Pancreas (tissue), 10 donors: ENCODE data around the gene SLC5A11. TPM values are rescaled to one million over a fixed set of nuclear protein-coding genes. Genes with fewer than 3 reads are reported as not detected.

ENCODE experiments used
- ATAC-seq, 4 donors: fragments of 200-7000 bp; cut with Tn5 transposase; one replicate each; pipeline versions ENCODE4 v1.8.0 to v1.9.1; 2020; ENCODE audit warnings: mild to moderate bottlenecking in 4 of 4, moderate library complexity in 4 of 4
- DNase-seq, 6 donors: peaks; one replicate each; pipeline ENCODE4 v3.0.0-alpha.2; 2020
- FAIRE-seq: peaks from 2 replicates; lab custom pipeline; 2012; peaks lifted over from hg19 to GRCh38; lab: Jason Lieb, UNC
- H3K27ac ChIP-seq, 4 donors: fragments of 200-600 bp; sonication (generic); 1 replicate in 3 of 4; 2 replicates in 1 of 4; pipeline versions ENCODE4 v1.5.0 to v1.8.0; 2020
- H3K27me3 ChIP-seq, 4 donors: fragments of 200-600 bp; one replicate each; pipeline ENCODE4 v1.8.0; 2021
- H3K36me3 ChIP-seq, 3 donors: fragments of 200-600 bp; sonication (generic) in 1 of 3; one replicate each; pipeline versions ENCODE4 v1.5.0 to v1.8.0; 2020 to 2021
- H3K4me1 ChIP-seq, 3 donors: fragments of 200-600 bp; one replicate each; pipeline ENCODE4 v1.8.0; 2021
- H3K4me3 ChIP-seq, 4 donors: fragments of 200-600 bp; sonication (generic) in 2 of 4; one replicate each; pipeline versions ENCODE4 v1.5.0 to v1.8.0; 2020 to 2021
- H3K9me3 ChIP-seq, 4 donors: fragments of 200-600 bp; one replicate each; pipeline ENCODE4 v1.8.0; 2021
- WGBS, 2 donors: extraction: QIAGEN DNeasy Blood & Tissue Kit; methylation state at CpG; one replicate each; pipeline ENCODE4 v1.1.7; 2013; 5-methylcytosine and 5-hydroxymethylcytosine counted together
- intact Hi-C, 3 donors: fragments of 100-400 bp; cut with DNase I; formaldehyde crosslinking; loops; one replicate each; pipeline versions ENCODE4 v1.11.1 to v1.14.2; 2022
- polyA plus RNA-seq, 2 donors: library from polyadenylated mRNA; stranded (reverse); fragments of 200-250 nt; gene quantifications; one replicate each; pipeline ENCODE4 v1.2.3, GENCODE V29; 2013
- total RNA-seq, 6 donors: library from RNA; stranded (reverse); fragmentation: NEBNext Ultra II Directional in 4 of 6; extraction: Animal tissue kit (Norgen Biotek cat#: 25700) in 4 of 6; gene quantifications; one replicate each; pipeline versions ENCODE4 v1.2.1 to v1.2.4, GENCODE V29; 2021 to 2023
- TF ChIP-seq, protein P1 (sequence below), 4 donors: fragments of 200-600 bp; sonication (generic) in 3 of 4; IDR thresholded peaks; one replicate each; pipeline versions ENCODE4 v1.5.0 to v1.8.0; 2021; ENCODE audit warnings: antibody characterized with exemption in 4 of 4
- donor health status: healthy with polysubstance abuse.
- donor health status: DM: no; HTN: no; CAD: no; lungs with moderate emphysema.
- donor health status: DM: no; HTN: no; CAD: no.
- donor health status: control.
- donor health status: control.
- donor health status: Bipolar disorder and iron deficiency.
- donor health status: DM: yes; HTN: yes; CAD: no.
- donor health status: DM: no; HTN: no; CAD: no.
- donor health status: DM: no; HTN: no; CAD: no.
- donor health status: DM: yes; HTN: yes; CAD: no.

SLC5A11 gene
- total and polyA plus RNA-seq, 8 donors: 0.08 to 1.0 (median 0.25) TPM; not detected in 2

DNA sequence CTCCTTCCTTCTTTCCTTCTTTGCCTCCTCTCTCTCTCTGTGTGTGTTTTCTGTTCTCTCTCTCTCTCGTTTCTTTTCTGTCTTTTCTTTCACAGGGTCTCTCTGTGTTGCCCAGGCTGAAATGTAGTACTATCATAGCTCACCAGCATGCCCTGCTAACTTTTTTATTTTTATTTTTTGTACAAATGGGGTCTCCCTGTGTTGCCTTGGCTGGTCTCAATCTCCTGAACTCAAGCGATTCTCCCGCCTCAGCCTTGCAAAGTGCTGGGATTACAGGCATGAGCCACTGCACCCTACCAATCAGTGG is 1.5 kb downstream of the SLC5A11 start:
- DNase-seq (no peak), ATAC-seq (no peak), FAIRE-seq (no peak)
- no peaks in the 10 kb centered on the region for H3K4me1 ChIP-seq
- WGBS, 2 donors: 88 to 93% methylated on average over 3 of the region's 3 CpGs
- H3K9me3 ChIP-seq: no peaks in the 10 kb centered on the region
- TF ChIP-seq, protein P1, sequence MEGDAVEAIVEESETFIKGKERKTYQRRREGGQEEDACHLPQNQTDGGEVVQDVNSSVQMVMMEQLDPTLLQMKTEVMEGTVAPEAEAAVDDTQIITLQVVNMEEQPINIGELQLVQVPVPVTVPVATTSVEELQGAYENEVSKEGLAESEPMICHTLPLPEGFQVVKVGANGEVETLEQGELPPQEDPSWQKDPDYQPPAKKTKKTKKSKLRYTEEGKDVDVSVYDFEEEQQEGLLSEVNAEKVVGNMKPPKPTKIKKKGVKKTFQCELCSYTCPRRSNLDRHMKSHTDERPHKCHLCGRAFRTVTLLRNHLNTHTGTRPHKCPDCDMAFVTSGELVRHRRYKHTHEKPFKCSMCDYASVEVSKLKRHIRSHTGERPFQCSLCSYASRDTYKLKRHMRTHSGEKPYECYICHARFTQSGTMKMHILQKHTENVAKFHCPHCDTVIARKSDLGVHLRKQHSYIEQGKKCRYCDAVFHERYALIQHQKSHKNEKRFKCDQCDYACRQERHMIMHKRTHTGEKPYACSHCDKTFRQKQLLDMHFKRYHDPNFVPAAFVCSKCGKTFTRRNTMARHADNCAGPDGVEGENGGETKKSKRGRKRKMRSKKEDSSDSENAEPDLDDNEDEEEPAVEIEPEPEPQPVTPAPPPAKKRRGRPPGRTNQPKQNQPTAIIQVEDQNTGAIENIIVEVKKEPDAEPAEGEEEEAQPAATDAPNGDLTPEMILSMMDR (IDR thresholded peaks at IDR 0.05): no peak
- H3K36me3 ChIP-seq: no peaks in the 10 kb centered on the region
- H3K4me3 ChIP-seq: no peak overlapping the region
- H3K27ac ChIP-seq: no peak overlapping the region
- intact Hi-C loops: no loop called here
- no peaks in the 10 kb centered on the region for H3K27me3 ChIP-seq

DNA sequence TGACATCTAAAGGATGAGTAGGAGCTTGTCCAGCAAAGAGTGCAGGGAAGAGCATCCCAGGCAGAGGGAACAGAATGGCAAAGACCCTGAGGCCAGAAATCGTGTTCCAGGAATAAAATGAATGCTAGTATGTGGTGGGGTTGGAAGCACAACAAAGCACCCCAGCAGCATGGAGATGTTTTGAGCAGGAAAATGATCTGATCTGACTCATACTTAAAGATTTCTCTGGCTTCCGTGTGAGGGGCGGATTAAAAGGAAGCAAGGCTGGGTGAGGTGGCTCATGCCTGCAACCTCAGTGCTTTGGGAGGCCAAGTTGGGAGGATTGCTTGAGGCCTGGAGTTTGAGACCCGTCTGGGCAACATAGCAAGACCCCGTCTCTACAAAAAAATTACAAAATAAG is 2.3 kb downstream of the SLC5A11 start:
- FAIRE-seq (no peak), ATAC-seq (no peak), DNase-seq (no peak)
- no peak overlapping the region for H3K27ac ChIP-seq
- H3K4me1 ChIP-seq: no peaks in the 10 kb centered on the region
- TF ChIP-seq, protein P1 (IDR thresholded peaks at IDR 0.05): no peak
- no peaks in the 10 kb centered on the region for H3K9me3 ChIP-seq
- intact Hi-C loops: no loop called here
- no peaks in the 10 kb centered on the region for H3K36me3 ChIP-seq
- WGBS, 2 donors: 77 to 81% methylated on average over 5 of the region's 5 CpGs
- no peaks in the 10 kb centered on the region for H3K27me3 ChIP-seq
- H3K4me3 ChIP-seq: no peak overlapping the region

DNA sequence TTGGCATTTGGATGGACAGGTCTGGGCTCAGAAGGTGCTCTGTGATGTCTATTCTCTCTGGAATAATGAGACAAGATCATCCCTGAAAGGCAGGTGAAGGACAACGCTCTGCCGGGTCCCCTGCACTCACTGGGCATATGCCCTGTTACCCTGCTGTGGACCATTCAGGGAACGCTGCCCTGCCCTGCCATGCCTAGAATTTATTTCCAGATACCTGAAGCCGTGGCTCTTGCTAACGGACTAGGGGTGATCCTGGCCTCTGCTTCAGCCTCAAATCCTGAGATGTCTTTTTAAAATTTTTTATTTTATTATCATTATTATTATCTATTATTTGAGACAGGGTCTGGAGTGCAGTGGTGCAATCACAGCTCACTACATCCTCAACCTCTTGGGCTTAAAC is 3.9 kb downstream of the SLC5A11 start:
- Histone ChIP-seq H3K9me3 (no peaks in the 10 kb centered on the region), H3K4me1 (no peaks in the 10 kb centered on the region), H3K4me3 (no peak overlapping the region), H3K27ac (no peak overlapping the region), H3K36me3 (no peaks in the 10 kb centered on the region), H3K27me3 (no peaks in the 10 kb centered on the region)
- intact Hi-C loops: no loop called here
- ATAC-seq (no peak), DNase-seq (no peak), FAIRE-seq (no peak)
- TF ChIP-seq, protein P1 (IDR thresholded peaks at IDR 0.05): no peak
- 88 to 97% methylated on average over 5 of the region's 5 CpGs for WGBS, 2 donors

DNA sequence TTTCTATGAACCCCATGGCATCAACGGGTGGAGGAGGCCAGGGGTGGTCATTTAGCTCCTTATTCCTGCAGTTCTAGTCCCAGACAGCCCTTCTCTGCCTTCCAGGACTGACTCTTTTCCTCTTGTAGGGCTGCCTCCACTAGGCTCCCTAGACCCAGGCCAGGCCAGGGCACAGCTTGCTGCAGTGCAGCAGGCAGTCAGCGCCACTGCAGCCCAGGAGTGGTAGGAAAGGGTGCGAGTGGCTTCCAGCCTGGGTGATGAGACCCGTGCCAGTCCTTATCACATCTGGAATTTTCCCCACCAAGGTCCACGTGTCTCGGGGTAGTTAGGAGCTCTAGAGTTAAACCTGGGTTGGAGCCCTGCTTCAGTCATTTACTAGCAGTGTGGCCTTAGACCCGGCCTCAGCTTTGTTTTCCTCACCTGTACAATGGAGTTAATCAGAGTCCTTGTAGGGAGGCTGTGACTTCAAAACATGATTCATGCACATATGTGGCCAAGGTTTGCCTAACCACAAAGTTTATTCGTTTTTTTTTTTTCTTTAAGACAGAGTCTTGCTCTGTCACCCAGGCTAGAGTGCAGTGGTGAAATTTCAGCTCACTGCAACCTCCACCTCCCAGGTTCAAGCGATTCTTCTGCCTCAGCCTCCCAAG is 4.7 kb downstream of the SLC5A11 start:
- H3K4me3 ChIP-seq: no peak overlapping the region
- intact Hi-C loops: no loop called here
- FAIRE-seq: no peak
- H3K27ac ChIP-seq: no peak overlapping the region
- TF ChIP-seq, protein P1 (IDR thresholded peaks at IDR 0.05): no peak
- WGBS, 2 donors: 65% methylated on average over 9 of the region's 9 CpGs
- no peaks in the 10 kb centered on the region for H3K27me3 ChIP-seq
- no peaks in the 10 kb centered on the region for H3K4me1 ChIP-seq
- no peaks in the 10 kb centered on the region for H3K9me3 ChIP-seq
- no peak for DNase-seq
- ATAC-seq: no peak
- no peaks in the 10 kb centered on the region for H3K36me3 ChIP-seq

DNA sequence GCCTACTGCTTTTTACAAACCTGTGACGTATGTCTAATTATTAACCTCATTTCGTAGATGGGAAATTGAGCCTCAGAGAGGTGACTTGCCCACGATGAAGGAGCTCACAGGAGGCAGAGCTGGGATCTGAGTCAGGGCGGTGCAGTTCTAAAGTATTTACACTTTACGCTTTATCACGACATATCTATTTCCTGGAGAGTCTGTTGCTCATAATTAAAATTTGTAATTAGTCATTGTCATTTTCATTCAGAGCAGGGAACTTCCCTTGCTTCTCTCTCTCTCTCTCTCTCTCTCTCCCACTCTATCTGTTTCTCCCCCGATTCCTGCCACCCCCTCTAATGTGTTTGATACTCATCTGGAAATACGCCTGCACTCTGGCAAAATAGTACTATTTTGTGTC is 5.9 kb downstream of the SLC5A11 start:
- Histone ChIP-seq H3K4me1 (no peaks in the 10 kb centered on the region), H3K27ac (no peak overlapping the region), H3K27me3 (no peaks in the 10 kb centered on the region), H3K9me3 (no peaks in the 10 kb centered on the region), H3K36me3 (no peaks in the 10 kb centered on the region), H3K4me3 (no peak overlapping the region)
- 69 to 71% methylated on average over 8 of the region's 8 CpGs for WGBS, 2 donors
- ATAC-seq (no peak), DNase-seq (no peak), FAIRE-seq (no peak)
- intact Hi-C loops: no loop called here
- TF ChIP-seq, protein P1 (IDR thresholded peaks at IDR 0.05): no peak
